Adrenal gland (tissue), 5 donors: ENCODE data around the gene PUM2.

Experiments
- CTCF ChIP-seq, 6 experiments: fragments of 450-650 bp in 4 of 6; fragments of 200-600 bp in 2 of 6; sonication (generic) in 1 of 6; IDR thresholded peaks; 1 replicate in 5 of 6; 2 replicates in 1 of 6; pipeline versions ENCODE4 v1.5.1 to v1.8.0; 2016 to 2021; ENCODE audit warnings: antibody characterized with exemption in 6 of 6, mild to moderate bottlenecking in 2 of 6, moderate library complexity in 1 of 6
- POLR2A ChIP-seq, 2 donors: fragments of 450-650 bp; IDR thresholded peaks; one replicate each; pipeline ENCODE4 v1.6.1; 2017; ENCODE audit warnings: antibody characterized with exemption in 2 of 2, mild to moderate bottlenecking in 2 of 2, moderate library complexity in 1 of 2
- donor health status: DM: no; HTN: no; CAD: no.

DNA sequence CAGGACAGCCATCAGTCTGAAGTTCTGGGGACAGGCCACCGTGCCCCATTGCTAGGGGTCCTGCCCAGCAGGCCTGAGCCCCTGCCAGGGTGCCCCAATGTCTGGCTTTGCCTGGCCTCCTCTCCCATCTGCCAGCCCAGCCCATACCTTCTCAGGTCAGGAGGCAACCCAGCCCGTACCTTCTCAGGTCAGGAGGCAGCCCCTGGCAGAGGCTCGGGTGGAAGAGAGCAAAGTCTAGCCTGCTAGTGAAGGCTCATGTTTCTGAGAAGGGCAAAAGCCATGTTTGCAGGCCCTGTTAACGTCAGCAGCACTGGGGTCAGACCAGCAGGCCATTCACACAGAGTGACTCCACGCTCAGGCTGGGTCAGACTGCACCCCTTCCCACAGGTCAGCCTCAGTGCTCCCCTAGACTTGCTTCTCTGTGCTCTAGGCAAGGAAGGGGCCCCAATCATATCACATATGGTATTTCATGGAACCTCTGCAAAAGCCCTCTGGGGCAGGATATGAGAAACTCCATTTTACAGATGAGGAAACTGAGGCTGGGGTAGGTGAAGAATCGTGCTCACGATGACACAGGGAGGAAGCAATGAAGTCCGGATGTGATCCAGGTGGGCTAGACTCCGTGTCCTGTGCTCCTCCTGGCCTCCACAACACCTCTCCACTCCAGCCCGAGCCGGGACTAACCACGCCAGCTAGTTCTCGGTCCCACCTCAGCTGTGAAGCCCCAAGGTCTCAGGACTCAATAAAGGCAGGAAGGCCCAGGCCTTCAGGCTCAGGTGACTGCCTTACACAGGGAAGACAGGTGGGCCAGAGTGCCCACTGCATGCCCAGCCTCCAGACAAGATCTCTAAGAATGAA, 135.2 kb downstream of the PUM2 start:
- TF ChIP-seq CTCF (IDR thresholded peaks at IDR 0.05) (no peak), POLR2A (IDR thresholded peaks at IDR 0.05) (no peak)
